K562 (cell line): ENCODE results near the gene CELF4. TPM values are rescaled to one million over a fixed set of nuclear protein-coding genes. Genes with fewer than 3 reads are reported as not detected.

Experiments used
- BRCA1 ChIP-seq, 2 experiments: fragments of 450-650 bp in 1 of 2; sonication (generic) in 1 of 2; formaldehyde crosslinking in 1 of 2; IDR thresholded peaks; 2 replicates each; pipeline versions ENCODE4 v1.5.0 to v1.6.1; 2017 to 2020; ENCODE audit warnings: mild to moderate bottlenecking in 1 of 2, missing genetic modification reagents in 1 of 2
- EZH2 ChIP-seq: IDR thresholded peaks from 2 replicates; pipeline ENCODE4 v1.6.1; 2012; ENCODE audit warnings: low read depth, mild to moderate bottlenecking, inconsistent platforms, low read length, borderline replicate concordance
- JUNB ChIP-seq: fragments of 450-650 bp; formaldehyde crosslinking; conservative IDR thresholded peaks from 2 replicates; pipeline ENCODE4 v1.4.0; 2020; ENCODE audit warnings: mild to moderate bottlenecking
- MTA2 ChIP-seq: fragments of 450-650 bp; IDR thresholded peaks from 2 replicates; pipeline ENCODE4 v1.6.1; 2016; ENCODE audit warnings: low read depth
- NCOA4 ChIP-seq: fragments of 450-650 bp; IDR thresholded peaks from 2 replicates; pipeline ENCODE4 v1.6.1; 2018; ENCODE audit warnings: mild to moderate bottlenecking; ENCODE audit not compliant: partially characterized antibody
- SMARCA4 ChIP-seq: fragments of 450-650 bp; IDR thresholded peaks from 2 replicates; pipeline ENCODE4 v1.6.1; 2016
- ZNF717 ChIP-seq: fragments of 250-450 bp; sonication (Bioruptor Pico); IDR thresholded peaks from 2 replicates; pipeline ENCODE4 v1.5.0; 2021
- polyA plus RNA-seq, 8 experiments: library from polyadenylated mRNA; depleted of rRNA in 4 of 8; stranded (reverse) in 5 of 8; unstranded in 3 of 8; fragments of >200 nt; fragmentation: Nextera tagmentation in 2 of 8; fragmentation: Illumina TruSeq in 1 of 8; extraction: Ambion mirVana in 2 of 8; extraction: Trizol in 1 of 8; gene quantifications; 2 replicates each; pipeline versions ENCODE4 v1.2.1 to v1.2.3, GENCODE V29; 2011 to 2014; ENCODE audit warnings: inconsistent platforms in 1 of 8, missing spikeins in 1 of 8
- total RNA-seq, 7 experiments: library from RNA; depleted of rRNA in 6 of 7; stranded (reverse); fragments of >200 nt in 6 of 7; fragmentation: Illumina TruSeq in 2 of 7; extraction: Trizol in 2 of 7; gene quantifications; 2 replicates each; pipeline versions ENCODE4 v1.2.1 to v1.2.3, GENCODE V29; 2011 to 2021; ENCODE audit warnings: low replicate concordance in 1 of 7
- TF ChIP-seq, protein P1 (sequence below), 2 experiments: fragments of 450-650 bp; formaldehyde crosslinking in 1 of 2; IDR thresholded peaks; 2 replicates each; pipeline versions ENCODE4 v1.4.0 to v1.6.1; 2014 to 2020; ENCODE audit warnings: mild to moderate bottlenecking in 2 of 2, borderline replicate concordance in 1 of 2, low read depth in 1 of 2
- TF ChIP-seq, protein P2 (sequence below), 3 experiments: IDR thresholded peaks in 2 of 3; conservative IDR thresholded peaks in 1 of 3; 2 replicates each; pipeline ENCODE4 v1.5.1; 2011 to 2012; ENCODE audit warnings: low read length in 3 of 3, mild to moderate bottlenecking in 3 of 3, control low read depth in 2 of 3, improper control_type of control experiment in 1 of 3, inconsistent platforms in 1 of 3, low read depth in 1 of 3, mixed read lengths in 1 of 3, moderate library complexity in 1 of 3; ENCODE audit not compliant: insufficient read depth in 2 of 3
- TF ChIP-seq, protein P3 (sequence below): fragments of 250-450 bp; sonication (Bioruptor Pico); IDR thresholded peaks from 2 replicates; pipeline ENCODE4 v1.8.0; 2021; ENCODE audit warnings: borderline replicate concordance, mild to moderate bottlenecking, moderate library complexity; ENCODE audit not compliant: poor library complexity, severe bottlenecking
- TF ChIP-seq, protein P4 (sequence below): IDR thresholded peaks from 2 replicates; pipeline ENCODE4 v1.6.1; 2012; ENCODE audit warnings: low read depth, low read length, improper control_type of control experiment, borderline replicate concordance

The CELF4 gene
- total and polyA plus RNA-seq, 9 of the 15 experiments (the other 6 are each of a cell fraction or from before 2014, with no cell fraction given): 0.04 to 0.24 (median 0.07) TPM; not detected in 3

DNA sequence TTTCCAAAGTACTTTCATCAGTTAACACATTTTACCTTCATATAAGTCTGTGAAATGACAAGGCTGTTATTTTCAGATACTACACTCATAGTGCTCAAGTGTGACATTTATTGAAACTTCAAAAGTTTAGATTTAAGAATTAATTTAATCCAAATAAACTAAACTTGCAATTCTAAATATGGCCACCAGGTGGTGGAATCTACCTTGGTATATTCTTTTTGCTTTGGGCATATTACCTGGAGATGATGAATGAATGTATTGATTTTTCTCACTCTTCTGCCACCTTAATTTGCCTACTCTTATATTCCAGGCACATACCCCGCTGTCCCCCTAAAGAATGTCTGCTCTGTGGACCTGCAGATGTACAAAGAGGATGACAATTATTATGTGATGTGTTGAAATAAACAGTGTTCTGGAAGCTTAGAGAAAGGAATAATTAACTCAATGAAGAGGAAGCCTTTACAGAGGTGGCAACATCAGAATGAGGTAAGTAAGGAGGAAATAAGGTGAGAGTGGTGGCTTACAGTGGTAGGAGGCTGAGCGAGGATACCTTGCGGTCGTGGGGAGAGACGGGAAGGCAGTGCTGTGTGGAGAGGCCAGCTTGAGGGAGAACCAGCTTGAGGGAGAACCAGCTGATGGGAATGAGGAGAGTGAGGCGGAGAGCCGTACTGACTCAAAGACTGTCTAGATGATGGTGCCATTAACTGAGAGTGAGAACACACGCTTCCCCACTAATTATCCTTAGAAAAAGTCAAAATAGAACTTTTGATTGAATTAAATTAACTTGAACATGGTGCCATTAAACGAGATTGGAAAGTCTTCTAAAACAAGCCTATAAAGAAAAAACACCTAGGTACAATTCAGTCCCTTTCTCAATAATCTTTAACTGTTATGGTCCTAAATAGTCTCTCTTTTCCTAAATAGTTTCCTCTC is 179.5 kb downstream of the CELF4 start (continued):
- TF ChIP-seq NCOA4: no peak
- TF ChIP-seq, protein P1, sequence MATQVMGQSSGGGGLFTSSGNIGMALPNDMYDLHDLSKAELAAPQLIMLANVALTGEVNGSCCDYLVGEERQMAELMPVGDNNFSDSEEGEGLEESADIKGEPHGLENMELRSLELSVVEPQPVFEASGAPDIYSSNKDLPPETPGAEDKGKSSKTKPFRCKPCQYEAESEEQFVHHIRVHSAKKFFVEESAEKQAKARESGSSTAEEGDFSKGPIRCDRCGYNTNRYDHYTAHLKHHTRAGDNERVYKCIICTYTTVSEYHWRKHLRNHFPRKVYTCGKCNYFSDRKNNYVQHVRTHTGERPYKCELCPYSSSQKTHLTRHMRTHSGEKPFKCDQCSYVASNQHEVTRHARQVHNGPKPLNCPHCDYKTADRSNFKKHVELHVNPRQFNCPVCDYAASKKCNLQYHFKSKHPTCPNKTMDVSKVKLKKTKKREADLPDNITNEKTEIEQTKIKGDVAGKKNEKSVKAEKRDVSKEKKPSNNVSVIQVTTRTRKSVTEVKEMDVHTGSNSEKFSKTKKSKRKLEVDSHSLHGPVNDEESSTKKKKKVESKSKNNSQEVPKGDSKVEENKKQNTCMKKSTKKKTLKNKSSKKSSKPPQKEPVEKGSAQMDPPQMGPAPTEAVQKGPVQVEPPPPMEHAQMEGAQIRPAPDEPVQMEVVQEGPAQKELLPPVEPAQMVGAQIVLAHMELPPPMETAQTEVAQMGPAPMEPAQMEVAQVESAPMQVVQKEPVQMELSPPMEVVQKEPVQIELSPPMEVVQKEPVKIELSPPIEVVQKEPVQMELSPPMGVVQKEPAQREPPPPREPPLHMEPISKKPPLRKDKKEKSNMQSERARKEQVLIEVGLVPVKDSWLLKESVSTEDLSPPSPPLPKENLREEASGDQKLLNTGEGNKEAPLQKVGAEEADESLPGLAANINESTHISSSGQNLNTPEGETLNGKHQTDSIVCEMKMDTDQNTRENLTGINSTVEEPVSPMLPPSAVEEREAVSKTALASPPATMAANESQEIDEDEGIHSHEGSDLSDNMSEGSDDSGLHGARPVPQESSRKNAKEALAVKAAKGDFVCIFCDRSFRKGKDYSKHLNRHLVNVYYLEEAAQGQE (IDR thresholded peaks at IDR 0.05; ENCODE audit: borderline replicate concordance): peak; percentile 71; the same call in 1 of the 2 replicates
- TF ChIP-seq, protein P1 (CRISPR knock-in tag; IDR thresholded peaks at IDR 0.05; ENCODE audit: low read depth): no peak
- TF ChIP-seq SMARCA4: no peak
- TF ChIP-seq, protein P2, sequence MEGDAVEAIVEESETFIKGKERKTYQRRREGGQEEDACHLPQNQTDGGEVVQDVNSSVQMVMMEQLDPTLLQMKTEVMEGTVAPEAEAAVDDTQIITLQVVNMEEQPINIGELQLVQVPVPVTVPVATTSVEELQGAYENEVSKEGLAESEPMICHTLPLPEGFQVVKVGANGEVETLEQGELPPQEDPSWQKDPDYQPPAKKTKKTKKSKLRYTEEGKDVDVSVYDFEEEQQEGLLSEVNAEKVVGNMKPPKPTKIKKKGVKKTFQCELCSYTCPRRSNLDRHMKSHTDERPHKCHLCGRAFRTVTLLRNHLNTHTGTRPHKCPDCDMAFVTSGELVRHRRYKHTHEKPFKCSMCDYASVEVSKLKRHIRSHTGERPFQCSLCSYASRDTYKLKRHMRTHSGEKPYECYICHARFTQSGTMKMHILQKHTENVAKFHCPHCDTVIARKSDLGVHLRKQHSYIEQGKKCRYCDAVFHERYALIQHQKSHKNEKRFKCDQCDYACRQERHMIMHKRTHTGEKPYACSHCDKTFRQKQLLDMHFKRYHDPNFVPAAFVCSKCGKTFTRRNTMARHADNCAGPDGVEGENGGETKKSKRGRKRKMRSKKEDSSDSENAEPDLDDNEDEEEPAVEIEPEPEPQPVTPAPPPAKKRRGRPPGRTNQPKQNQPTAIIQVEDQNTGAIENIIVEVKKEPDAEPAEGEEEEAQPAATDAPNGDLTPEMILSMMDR (IDR thresholded peaks at IDR 0.05 in 2 of 3, conservative IDR thresholded peaks at IDR 0.05 in 1 of 3; ENCODE audit: insufficient read depth in 2 of 3, low read depth in 1 of 3, low read length in 3 of 3): peak; percentile 49 to 82 (median 60); a peak in 4 of 6 replicates
- TF ChIP-seq EZH2: no peak
- no peak for TF ChIP-seq ZNF717 (CRISPR knock-in tag)
- TF ChIP-seq, protein P3, sequence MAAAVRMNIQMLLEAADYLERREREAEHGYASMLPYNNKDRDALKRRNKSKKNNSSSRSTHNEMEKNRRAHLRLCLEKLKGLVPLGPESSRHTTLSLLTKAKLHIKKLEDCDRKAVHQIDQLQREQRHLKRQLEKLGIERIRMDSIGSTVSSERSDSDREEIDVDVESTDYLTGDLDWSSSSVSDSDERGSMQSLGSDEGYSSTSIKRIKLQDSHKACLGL (CRISPR knock-in tag): no peak
- TF ChIP-seq JUNB (CRISPR knock-in tag): no peak
- TF ChIP-seq MTA2: no peak
- TF ChIP-seq, protein P4, sequence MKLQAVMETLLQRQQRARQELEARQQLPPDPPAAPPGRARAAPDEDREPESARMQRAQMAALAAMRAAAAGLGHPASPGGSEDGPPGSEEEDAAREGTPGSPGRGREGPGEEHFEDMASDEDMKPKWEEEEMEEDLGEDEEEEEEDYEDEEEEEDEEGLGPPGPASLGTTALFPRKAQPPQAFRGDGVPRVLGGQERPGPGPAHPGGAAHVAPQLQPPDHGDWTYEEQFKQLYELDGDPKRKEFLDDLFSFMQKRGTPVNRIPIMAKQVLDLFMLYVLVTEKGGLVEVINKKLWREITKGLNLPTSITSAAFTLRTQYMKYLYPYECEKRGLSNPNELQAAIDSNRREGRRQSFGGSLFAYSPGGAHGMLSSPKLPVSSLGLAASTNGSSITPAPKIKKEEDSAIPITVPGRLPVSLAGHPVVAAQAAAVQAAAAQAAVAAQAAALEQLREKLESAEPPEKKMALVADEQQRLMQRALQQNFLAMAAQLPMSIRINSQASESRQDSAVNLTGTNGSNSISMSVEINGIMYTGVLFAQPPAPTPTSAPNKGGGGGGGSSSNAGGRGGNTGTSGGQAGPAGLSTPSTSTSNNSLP: peak; percentile 79; the same call in 1 of the 2 replicates
- TF ChIP-seq BRCA1 (IDR thresholded peaks at IDR 0.05): no peak
- no peak for TF ChIP-seq BRCA1 (CRISPR knock-in tag; IDR thresholded peaks at IDR 0.05)
